Spleen (tissue), 7 donors: ENCODE data around the gene CPED1.

Experiments
- POLR2AphosphoS5 ChIP-seq, 3 donors: sonication (generic); formaldehyde crosslinking; IDR thresholded peaks; one replicate each; pipeline ENCODE4 v1.5.1; 2017; ENCODE audit warnings: antibody characterized with exemption in 3 of 3
- TF ChIP-seq, protein P1 (sequence below), 11 experiments: fragments of 200-600 bp in 7 of 11; fragments of 450-650 bp in 4 of 11; sonication (generic) in 4 of 11; IDR thresholded peaks in 8 of 11; conservative IDR thresholded peaks in 3 of 11; 1 replicate in 7 of 11; 2 replicates in 4 of 11; pipeline versions ENCODE4 v1.4.0 to v1.8.0; 2016 to 2021; ENCODE audit warnings: antibody characterized with exemption in 11 of 11, inconsistent platforms in 4 of 11, mild to moderate bottlenecking in 1 of 11
- donor health status: DM: no; HTN: no; CAD: no; lungs with moderate emphysema.
- donor health status: DM: no; HTN: no; CAD: no.
- donor health status: DM: no; HTN: no; CAD: no.

GRCh38 chr7:121328508-121329190, 340.1 kb downstream of the CPED1 start, which contains the start of gene WNT16:
- TF ChIP-seq, protein P1, sequence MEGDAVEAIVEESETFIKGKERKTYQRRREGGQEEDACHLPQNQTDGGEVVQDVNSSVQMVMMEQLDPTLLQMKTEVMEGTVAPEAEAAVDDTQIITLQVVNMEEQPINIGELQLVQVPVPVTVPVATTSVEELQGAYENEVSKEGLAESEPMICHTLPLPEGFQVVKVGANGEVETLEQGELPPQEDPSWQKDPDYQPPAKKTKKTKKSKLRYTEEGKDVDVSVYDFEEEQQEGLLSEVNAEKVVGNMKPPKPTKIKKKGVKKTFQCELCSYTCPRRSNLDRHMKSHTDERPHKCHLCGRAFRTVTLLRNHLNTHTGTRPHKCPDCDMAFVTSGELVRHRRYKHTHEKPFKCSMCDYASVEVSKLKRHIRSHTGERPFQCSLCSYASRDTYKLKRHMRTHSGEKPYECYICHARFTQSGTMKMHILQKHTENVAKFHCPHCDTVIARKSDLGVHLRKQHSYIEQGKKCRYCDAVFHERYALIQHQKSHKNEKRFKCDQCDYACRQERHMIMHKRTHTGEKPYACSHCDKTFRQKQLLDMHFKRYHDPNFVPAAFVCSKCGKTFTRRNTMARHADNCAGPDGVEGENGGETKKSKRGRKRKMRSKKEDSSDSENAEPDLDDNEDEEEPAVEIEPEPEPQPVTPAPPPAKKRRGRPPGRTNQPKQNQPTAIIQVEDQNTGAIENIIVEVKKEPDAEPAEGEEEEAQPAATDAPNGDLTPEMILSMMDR (IDR thresholded peaks at IDR 0.05 in 8 of 11, conservative IDR thresholded peaks at IDR 0.05 in 3 of 11), result no peak
- TF ChIP-seq POLR2AphosphoS5 (IDR thresholded peaks at IDR 0.05), result no peak
